Stomach (tissue), 9 donors: ENCODE results near the gene PTGIR. TPM values are rescaled to one million over a fixed set of nuclear protein-coding genes. Genes with fewer than 3 reads are reported as not detected.

ENCODE experiments used
- DNase-seq, 2 donors: peaks; one replicate each; pipeline versions ENCODE4 v3.0.0 to v3.0.0-alpha.2; 2013 to 2019
- H3K27ac ChIP-seq, 5 donors: fragments of 200-600 bp in 4 of 5; sonication (generic) in 4 of 5; one replicate each; pipeline ENCODE4 v1.5.1; 2013 to 2019; ENCODE audit warnings: mild to moderate bottlenecking in 1 of 5, moderate library complexity in 1 of 5
- H3K27me3 ChIP-seq, 3 donors: fragments of 200-600 bp; sonication (generic); one replicate each; pipeline ENCODE4 v1.5.1; 2017 to 2019; ENCODE audit warnings: mixed run types in 1 of 3
- H3K36me3 ChIP-seq, 4 donors: fragments of 200-600 bp; sonication (generic); 1 replicate in 3 of 4; 2 replicates in 1 of 4; pipeline ENCODE4 v1.5.1; 2016 to 2019
- H3K4me1 ChIP-seq, 4 donors: fragments of 200-600 bp; sonication (generic); one replicate each; pipeline ENCODE4 v1.5.1; 2016 to 2019
- H3K4me3 ChIP-seq, 4 donors: fragments of 200-600 bp; sonication (generic) in 3 of 4; one replicate each; pipeline ENCODE4 v1.5.1; 2016 to 2019; ENCODE audit warnings: mild to moderate bottlenecking in 1 of 4
- H3K9me3 ChIP-seq, 4 donors: fragments of 200-600 bp; sonication (generic); one replicate each; pipeline ENCODE4 v1.5.1; 2016 to 2019
- EP300 ChIP-seq: sonication (generic); formaldehyde crosslinking; IDR thresholded peaks from one replicate; pipeline ENCODE4 v1.6.1; 2017; ENCODE audit warnings: antibody characterized with exemption
- POLR2A ChIP-seq, 4 donors: fragments of 450-650 bp; IDR thresholded peaks; one replicate each; pipeline ENCODE4 v1.6.1; 2016; ENCODE audit warnings: antibody characterized with exemption in 4 of 4, control low read depth in 2 of 4, mild to moderate bottlenecking in 1 of 4, moderate library complexity in 1 of 4
- POLR2AphosphoS5 ChIP-seq, 3 donors: sonication (generic); formaldehyde crosslinking; IDR thresholded peaks; one replicate each; pipeline ENCODE4 v1.6.1; 2016; ENCODE audit warnings: antibody characterized with exemption in 3 of 3
- WGBS, 5 donors: extraction: QIAGEN DNeasy Blood & Tissue Kit in 3 of 5; methylation state at CpG; one replicate each; pipeline versions ENCODE4 v1.1.5 to v1.1.7; 2013 to 2018; 5-methylcytosine and 5-hydroxymethylcytosine counted together
- intact Hi-C: fragments of 100-400 bp; cut with DNase I; formaldehyde crosslinking; loops from one replicate; pipeline ENCODE4 v1.15.1; 2023; ENCODE audit warnings: low total_unique reads
- polyA plus RNA-seq, 3 donors: library from polyadenylated mRNA; stranded (reverse); fragments of 200-250 nt; gene quantifications; one replicate each; pipeline ENCODE4 v1.2.3, GENCODE V29; 2013
- total RNA-seq, 5 donors: library from RNA; depleted of rRNA; stranded (reverse); fragments of >200 nt; gene quantifications; one replicate each; pipeline versions ENCODE4 v1.1.0 to v1.2.3, GENCODE V29; 2014 to 2016
- TF ChIP-seq, protein P1 (sequence below), 7 experiments: fragments of 450-650 bp in 4 of 7; fragments of 200-600 bp in 3 of 7; sonication (generic) in 3 of 7; IDR thresholded peaks; one replicate each; pipeline ENCODE4 v1.5.1; 2016 to 2019; ENCODE audit warnings: antibody characterized with exemption in 7 of 7, control low read depth in 2 of 7, mild to moderate bottlenecking in 1 of 7
- donor health status: healthy with polysubstance abuse.
- donor health status: Bipolar disorder and iron deficiency.
- donor health status: healthy.

Gene PTGIR
- total and polyA plus RNA-seq, 8 donors = 1.6 to 6.7 (median 1.8) TPM; not detected in 2

- Histone ChIP-seq H3K4me1 (peaks cover 8 to 28% (median 10%) of the 10 kb centered on the region in 4 donors), H3K36me3 (peaks cover 34 to 44% (median 44%) of the 10 kb centered on the region in 4 donors), H3K27ac (no peak overlapping the region), H3K27me3 (no peaks in the 10 kb centered on the region), H3K4me3 (no peak overlapping the region), H3K9me3 (no peaks in the 10 kb centered on the region)
- peak in 1 of 2 donors; percentile 2 for DNase-seq
- WGBS, 5 donors = 53 to 71% (median 64%) methylated on average over 6 of the region's 6 CpGs
- intact Hi-C loops = loop anchor here (5.0 kb wide), 1 partner anchor 51 kb away; the partner anchor contains the start of gene DACT3
- no peak for TF ChIP-seq POLR2AphosphoS5 (IDR thresholded peaks at IDR 0.05)
- no peak for TF ChIP-seq POLR2A (IDR thresholded peaks at IDR 0.05)
- TF ChIP-seq, protein P1, sequence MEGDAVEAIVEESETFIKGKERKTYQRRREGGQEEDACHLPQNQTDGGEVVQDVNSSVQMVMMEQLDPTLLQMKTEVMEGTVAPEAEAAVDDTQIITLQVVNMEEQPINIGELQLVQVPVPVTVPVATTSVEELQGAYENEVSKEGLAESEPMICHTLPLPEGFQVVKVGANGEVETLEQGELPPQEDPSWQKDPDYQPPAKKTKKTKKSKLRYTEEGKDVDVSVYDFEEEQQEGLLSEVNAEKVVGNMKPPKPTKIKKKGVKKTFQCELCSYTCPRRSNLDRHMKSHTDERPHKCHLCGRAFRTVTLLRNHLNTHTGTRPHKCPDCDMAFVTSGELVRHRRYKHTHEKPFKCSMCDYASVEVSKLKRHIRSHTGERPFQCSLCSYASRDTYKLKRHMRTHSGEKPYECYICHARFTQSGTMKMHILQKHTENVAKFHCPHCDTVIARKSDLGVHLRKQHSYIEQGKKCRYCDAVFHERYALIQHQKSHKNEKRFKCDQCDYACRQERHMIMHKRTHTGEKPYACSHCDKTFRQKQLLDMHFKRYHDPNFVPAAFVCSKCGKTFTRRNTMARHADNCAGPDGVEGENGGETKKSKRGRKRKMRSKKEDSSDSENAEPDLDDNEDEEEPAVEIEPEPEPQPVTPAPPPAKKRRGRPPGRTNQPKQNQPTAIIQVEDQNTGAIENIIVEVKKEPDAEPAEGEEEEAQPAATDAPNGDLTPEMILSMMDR (IDR thresholded peaks at IDR 0.05) = no peak
- no peak for TF ChIP-seq EP300
Observed at GRCh38 chr19:46611776-46612175, 13.1 kb downstream of the PTGIR start.

GRCh38 chr19:46610851-46611770 is 13.8 kb downstream of the PTGIR start:
- H3K27ac ChIP-seq = no peak overlapping the region
- peaks cover 41 to 51% (median 51%) of the 10 kb centered on the region in 4 donors for H3K36me3 ChIP-seq
- TF ChIP-seq POLR2A (IDR thresholded peaks at IDR 0.05) (no peak), EP300 (no peak), POLR2AphosphoS5 (IDR thresholded peaks at IDR 0.05) (no peak)
- TF ChIP-seq, protein P1 (IDR thresholded peaks at IDR 0.05) = no peak
- H3K4me3 ChIP-seq = no peak overlapping the region
- DNase-seq = peak in 1 of 2 donors; percentile 13
- peaks cover 5 to 26% (median 9%) of the 10 kb centered on the region in 4 donors for H3K4me1 ChIP-seq
- WGBS, 5 donors = 62 to 70% (median 69%) methylated on average over 17 of the region's 17 CpGs
- no peaks in the 10 kb centered on the region for H3K9me3 ChIP-seq
- intact Hi-C loops = loop anchor here (5.0 kb wide), 1 partner anchor 51 kb away; the partner anchor contains the start of gene DACT3
- H3K27me3 ChIP-seq = no peaks in the 10 kb centered on the region

- DNase-seq = no peak
- peaks cover 48 to 58% (median 58%) of the 10 kb centered on the region in 4 donors for H3K36me3 ChIP-seq
- TF ChIP-seq POLR2AphosphoS5 (IDR thresholded peaks at IDR 0.05) = no peak
- TF ChIP-seq, protein P1 (IDR thresholded peaks at IDR 0.05) = no peak
- no peak for TF ChIP-seq EP300
- no peak for TF ChIP-seq POLR2A (IDR thresholded peaks at IDR 0.05)
- intact Hi-C loops = loop anchor here (5.0 kb wide), 1 partner anchor 52 kb away; the partner anchor contains the start of gene DACT3
- H3K27me3 ChIP-seq = no peaks in the 10 kb centered on the region
- 58 to 66% (median 61%) methylated on average over 5 of the region's 5 CpGs for WGBS, 5 donors
- no peak overlapping the region for H3K27ac ChIP-seq
- no peaks in the 10 kb centered on the region for H3K9me3 ChIP-seq
- peaks cover 5 to 34% (median 13%) of the 10 kb centered on the region in 4 donors for H3K4me1 ChIP-seq
- H3K4me3 ChIP-seq = no peak overlapping the region
Observed at GRCh38 chr19:46610413-46610775, 14.5 kb downstream of the PTGIR start.

DNA sequence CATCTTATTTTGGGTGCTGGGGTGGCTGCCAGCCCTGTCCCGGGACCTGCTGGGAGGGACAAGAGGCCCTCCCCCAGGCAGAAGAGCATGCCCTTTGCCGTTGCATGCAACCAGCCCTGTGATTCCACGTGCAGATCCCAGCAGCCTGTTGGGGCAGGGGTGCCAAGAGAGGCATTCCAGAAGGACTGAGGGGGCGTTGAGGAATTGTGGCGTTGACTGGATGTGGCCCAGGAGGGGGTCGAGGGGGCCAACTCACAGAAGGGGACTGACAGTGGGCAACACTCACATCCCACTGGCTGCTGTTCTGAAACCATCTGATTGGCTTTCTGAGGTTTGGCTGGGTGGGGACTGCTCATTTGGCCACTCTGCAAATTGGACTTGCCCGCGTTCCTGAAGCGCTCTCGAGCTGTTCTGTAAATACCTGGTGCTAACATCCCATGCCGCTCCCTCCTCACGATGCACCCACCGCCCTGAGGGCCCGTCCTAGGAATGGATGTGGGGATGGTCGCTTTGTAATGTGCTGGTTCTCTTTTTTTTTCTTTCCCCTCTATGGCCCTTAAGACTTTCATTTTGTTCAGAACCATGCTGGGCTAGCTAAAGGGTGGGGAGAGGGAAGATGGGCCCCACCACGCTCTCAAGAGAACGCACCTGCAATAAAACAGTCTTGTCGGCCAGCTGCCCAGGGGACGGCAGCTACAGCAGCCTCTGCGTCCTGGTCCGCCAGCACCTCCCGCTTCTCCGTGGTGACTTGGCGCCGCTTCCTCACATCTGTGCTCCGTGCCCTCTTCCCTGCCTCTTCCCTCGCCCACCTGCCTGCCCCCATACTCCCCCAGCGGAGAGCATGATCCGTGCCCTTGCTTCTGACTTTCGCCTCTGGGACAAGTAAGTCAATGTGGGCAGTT is 15.1 kb downstream of the PTGIR start:
- intact Hi-C loops = loop anchor here (5.0 kb wide), 1 partner anchor 53 kb away; the partner anchor contains the start of gene DACT3
- H3K4me1 ChIP-seq = peaks cover 12 to 40% (median 19%) of the 10 kb centered on the region in 4 donors
- DNase-seq = peak in 1 of 2 donors; percentile 7
- TF ChIP-seq EP300 (no peak), POLR2AphosphoS5 (IDR thresholded peaks at IDR 0.05) (no peak)
- TF ChIP-seq, protein P1 (IDR thresholded peaks at IDR 0.05) = no peak
- H3K36me3 ChIP-seq = peaks cover 51 to 62% (median 59%) of the 10 kb centered on the region in 4 donors
- H3K27me3 ChIP-seq = no peaks in the 10 kb centered on the region
- H3K27ac ChIP-seq = no peak overlapping the region
- H3K9me3 ChIP-seq = no peaks in the 10 kb centered on the region
- 80 to 87% (median 84%) methylated on average over 30 of the region's 30 CpGs for WGBS, 5 donors
- no peak overlapping the region for H3K4me3 ChIP-seq
